Prostate gland (tissue), 2 donors: ENCODE data around the gene EXD3.

Source experiments
- POLR2A ChIP-seq: fragments of 450-650 bp; IDR thresholded peaks from one replicate; pipeline ENCODE4 v1.6.1; 2016; ENCODE audit warnings: antibody characterized with exemption, mild to moderate bottlenecking
- POLR2AphosphoS5 ChIP-seq: sonication (generic); formaldehyde crosslinking; IDR thresholded peaks from one replicate; pipeline ENCODE4 v1.6.1; 2017; ENCODE audit warnings: antibody characterized with exemption
- TF ChIP-seq, protein P1 (sequence below), 4 experiments: fragments of 200-600 bp in 2 of 4; fragments of 450-650 bp in 2 of 4; sonication (generic) in 2 of 4; IDR thresholded peaks; 1 replicate in 3 of 4; 2 replicates in 1 of 4; pipeline ENCODE4 v1.5.1; 2016 to 2019; ENCODE audit warnings: antibody characterized with exemption in 4 of 4, mild to moderate bottlenecking in 2 of 4, moderate library complexity in 2 of 4

DNA sequence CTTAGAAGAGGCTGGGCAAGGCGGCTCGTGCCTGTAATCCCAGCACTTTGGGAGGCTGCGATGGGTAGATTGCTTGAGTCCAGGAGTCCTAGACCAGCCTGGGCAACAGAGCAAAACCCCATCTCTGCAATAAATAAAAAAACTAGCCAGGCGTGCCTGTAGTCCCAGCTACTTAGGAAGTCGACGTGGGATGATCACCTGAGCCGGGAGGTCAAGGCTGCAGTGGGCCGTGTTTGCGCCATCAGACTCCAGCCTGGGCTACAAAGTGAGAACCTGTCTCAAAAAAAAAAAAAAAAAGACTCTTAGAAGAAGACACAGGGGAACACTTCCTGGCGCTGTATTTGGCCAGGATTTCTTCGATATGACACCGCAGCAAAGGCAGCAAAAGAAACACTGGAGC is 97.2 kb downstream of the EXD3 start:
- TF ChIP-seq, protein P1, sequence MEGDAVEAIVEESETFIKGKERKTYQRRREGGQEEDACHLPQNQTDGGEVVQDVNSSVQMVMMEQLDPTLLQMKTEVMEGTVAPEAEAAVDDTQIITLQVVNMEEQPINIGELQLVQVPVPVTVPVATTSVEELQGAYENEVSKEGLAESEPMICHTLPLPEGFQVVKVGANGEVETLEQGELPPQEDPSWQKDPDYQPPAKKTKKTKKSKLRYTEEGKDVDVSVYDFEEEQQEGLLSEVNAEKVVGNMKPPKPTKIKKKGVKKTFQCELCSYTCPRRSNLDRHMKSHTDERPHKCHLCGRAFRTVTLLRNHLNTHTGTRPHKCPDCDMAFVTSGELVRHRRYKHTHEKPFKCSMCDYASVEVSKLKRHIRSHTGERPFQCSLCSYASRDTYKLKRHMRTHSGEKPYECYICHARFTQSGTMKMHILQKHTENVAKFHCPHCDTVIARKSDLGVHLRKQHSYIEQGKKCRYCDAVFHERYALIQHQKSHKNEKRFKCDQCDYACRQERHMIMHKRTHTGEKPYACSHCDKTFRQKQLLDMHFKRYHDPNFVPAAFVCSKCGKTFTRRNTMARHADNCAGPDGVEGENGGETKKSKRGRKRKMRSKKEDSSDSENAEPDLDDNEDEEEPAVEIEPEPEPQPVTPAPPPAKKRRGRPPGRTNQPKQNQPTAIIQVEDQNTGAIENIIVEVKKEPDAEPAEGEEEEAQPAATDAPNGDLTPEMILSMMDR (IDR thresholded peaks at IDR 0.05), result no peak
- TF ChIP-seq POLR2A (no peak), POLR2AphosphoS5 (no peak)
